ENCODE data around the gene RGS6.

The RGS6 gene

GRCh38 chr14:72606879-72607278 lies 674.6 kb downstream of the RGS6 start:
- H3K27me3 ChIP-seq (replicated peaks; ENCODE audit: control insufficient read depth, insufficient read depth, low read length) = no peaks in the 10 kb centered on the region
- TF ChIP-seq CTCF (IDR thresholded peaks at IDR 0.05; ENCODE audit: insufficient read depth, low read length, poor library complexity, severe bottlenecking) = no peak
- DNase-seq (ENCODE audit: extremely low read depth, insufficient read length) = no peak
- H3K36me3 ChIP-seq (ENCODE audit: control insufficient read depth, insufficient read depth, low read length) = no peaks in the 10 kb centered on the region
- no peak overlapping the region for H3K4me3 ChIP-seq (replicated peaks; ENCODE audit: low read depth, low read length)

- Histone ChIP-seq H3K27me3 (replicated peaks; ENCODE audit: control insufficient read depth, insufficient read depth, low read length) (no peaks in the 10 kb centered on the region), H3K4me3 (replicated peaks; ENCODE audit: low read depth, low read length) (no peak overlapping the region), H3K36me3 (ENCODE audit: control insufficient read depth, insufficient read depth, low read length) (no peaks in the 10 kb centered on the region)
- DNase-seq (ENCODE audit: extremely low read depth, insufficient read length) = no peak
- TF ChIP-seq CTCF (IDR thresholded peaks at IDR 0.05; ENCODE audit: insufficient read depth, low read length, poor library complexity, severe bottlenecking) = no peak
Measured at GRCh38 chr14:72607386-72608130, 675.3 kb downstream of the RGS6 start.

- TF ChIP-seq CTCF (IDR thresholded peaks at IDR 0.05; ENCODE audit: insufficient read depth, low read length, poor library complexity, severe bottlenecking) = no peak
- Histone ChIP-seq H3K27me3 (replicated peaks; ENCODE audit: control insufficient read depth, insufficient read depth, low read length) (no peaks in the 10 kb centered on the region), H3K36me3 (ENCODE audit: control insufficient read depth, insufficient read depth, low read length) (no peaks in the 10 kb centered on the region), H3K4me3 (replicated peaks; ENCODE audit: low read depth, low read length) (no peak overlapping the region)
- no peak for DNase-seq (ENCODE audit: extremely low read depth, insufficient read length)
Measured at GRCh38 chr14:72608391-72609204, 676.4 kb downstream of the RGS6 start.

- Histone ChIP-seq H3K4me3 (replicated peaks; ENCODE audit: low read depth, low read length) (no peak overlapping the region), H3K36me3 (ENCODE audit: control insufficient read depth, insufficient read depth, low read length) (no peaks in the 10 kb centered on the region), H3K27me3 (replicated peaks; ENCODE audit: control insufficient read depth, insufficient read depth, low read length) (no peaks in the 10 kb centered on the region)
- TF ChIP-seq CTCF (IDR thresholded peaks at IDR 0.05; ENCODE audit: insufficient read depth, low read length, poor library complexity, severe bottlenecking) = no peak
- DNase-seq (ENCODE audit: extremely low read depth, insufficient read length) = no peak
Measured at GRCh38 chr14:72609205-72609916, 677.1 kb downstream of the RGS6 start.

GRCh38 chr14:72610096-72610830 lies 678.0 kb downstream of the RGS6 start:
- H3K4me3 ChIP-seq (replicated peaks; ENCODE audit: low read depth, low read length) = no peak overlapping the region
- no peak for TF ChIP-seq CTCF (IDR thresholded peaks at IDR 0.05; ENCODE audit: insufficient read depth, low read length, poor library complexity, severe bottlenecking)
- H3K27me3 ChIP-seq (replicated peaks; ENCODE audit: control insufficient read depth, insufficient read depth, low read length) = no peaks in the 10 kb centered on the region
- no peak for DNase-seq (ENCODE audit: extremely low read depth, insufficient read length)
- no peaks in the 10 kb centered on the region for H3K36me3 ChIP-seq (ENCODE audit: control insufficient read depth, insufficient read depth, low read length)
